CD1c-positive myeloid dendritic cell (primary cell): ENCODE data around the gene LRRFIP1.
"Not testable (repeated sequence)": the region's sequence is repeated elsewhere in the genome, so short reads cannot be mapped to it uniquely, and the experiment has no call there.

Source experiments
- DNase-seq: peaks from one replicate; pipeline ENCODE4 v3.0.0-alpha.2; 2016; ENCODE audit errors: extremely low spot score

Gene LRRFIP1

DNA sequence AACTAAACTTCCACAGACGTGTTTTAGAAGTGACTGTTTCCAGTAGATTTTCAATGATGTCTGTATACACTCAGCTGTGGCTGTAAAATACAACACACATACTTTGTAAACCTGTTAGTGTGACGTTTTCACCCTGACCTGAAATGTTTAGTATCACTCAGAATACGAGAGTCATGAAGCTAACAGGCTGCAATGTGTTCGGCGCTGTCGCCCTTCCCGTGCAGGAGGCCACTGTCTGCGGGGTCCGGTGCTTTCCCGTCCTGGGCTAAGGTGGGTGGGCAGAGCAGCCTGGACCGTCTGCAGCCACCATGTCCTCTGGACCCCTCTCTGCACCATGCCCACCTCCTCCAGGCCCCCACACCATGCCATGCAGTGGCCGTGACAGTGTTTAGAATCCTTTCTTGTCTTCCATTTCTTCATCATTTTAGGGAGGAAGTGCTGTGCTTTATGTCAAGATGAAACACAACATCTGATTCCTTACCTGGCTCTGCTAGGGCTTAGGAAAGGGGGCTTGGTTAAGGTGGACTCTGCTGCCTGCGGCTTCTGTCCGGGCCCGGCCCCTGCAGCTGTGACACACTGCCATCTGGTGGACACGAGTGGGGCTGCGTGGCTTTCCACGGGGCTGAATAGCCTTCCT lies 117.3 kb downstream of the LRRFIP1 start:
- peak; percentile 84 for DNase-seq

DNA sequence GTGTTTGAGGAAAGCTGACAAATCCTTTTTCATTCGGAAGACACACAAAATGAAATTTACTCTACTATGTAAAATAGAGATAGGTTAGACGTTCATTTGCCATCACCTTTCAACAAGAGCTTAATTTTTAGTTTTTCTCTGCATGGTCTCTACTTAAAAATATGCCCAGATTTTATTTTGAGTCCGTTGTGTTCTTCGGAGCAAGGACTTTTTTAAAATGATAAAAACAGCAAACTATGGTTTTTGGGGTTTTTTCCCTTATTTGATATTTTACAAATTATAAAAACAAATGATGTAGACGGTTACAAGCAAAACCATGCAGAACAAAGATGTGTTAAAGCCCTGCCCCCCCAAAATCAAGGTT lies 117.8 kb downstream of the LRRFIP1 start:
- DNase-seq = no peak

DNA sequence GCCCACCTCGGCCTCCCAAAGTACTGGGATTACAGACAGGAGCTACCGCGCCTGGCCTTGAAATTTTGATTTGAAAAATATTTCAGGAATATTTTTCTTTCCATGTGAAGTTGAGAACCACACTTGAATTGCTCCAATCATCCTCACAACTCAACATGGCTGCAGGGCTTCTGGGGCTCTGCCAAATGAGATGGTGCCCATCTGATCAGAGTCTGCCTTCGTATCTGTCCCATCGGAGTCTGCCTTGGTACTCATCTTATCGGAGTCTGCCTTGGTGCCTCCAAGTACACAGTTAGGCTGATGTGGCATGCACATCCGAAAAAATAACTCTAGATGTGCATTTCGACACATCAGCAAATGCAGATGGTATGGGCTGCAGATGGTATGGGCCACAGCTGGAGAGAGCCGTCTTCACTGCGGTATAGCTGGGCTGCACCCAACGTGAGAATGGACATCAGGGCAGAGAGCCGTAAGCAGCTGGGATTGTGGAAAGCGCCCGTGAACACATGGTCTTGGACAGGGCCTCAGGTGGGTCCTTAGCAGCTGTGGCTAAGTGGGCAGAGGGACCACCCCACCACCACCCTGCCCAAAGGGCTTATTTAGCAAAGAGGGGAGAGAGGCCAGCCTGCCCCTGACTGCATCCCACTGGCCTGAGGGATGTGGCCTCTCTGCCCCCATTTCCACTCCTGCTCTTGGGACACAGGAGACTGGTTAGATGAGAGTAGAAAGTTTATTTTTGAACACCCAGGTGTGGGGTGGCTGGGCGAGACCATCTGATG lies 119.1 kb downstream of the LRRFIP1 start:
- no peak for DNase-seq

- DNase-seq = no peak
Observed at GRCh38 chr2:237747189-237747588, 119.8 kb downstream of the LRRFIP1 start.

GRCh38 chr2:237749002-237749401 lies 121.6 kb downstream of the LRRFIP1 start:
- no peak for DNase-seq

GRCh38 chr2:237749961-237750360 lies 122.6 kb downstream of the LRRFIP1 start:
- DNase-seq = no peak

DNA sequence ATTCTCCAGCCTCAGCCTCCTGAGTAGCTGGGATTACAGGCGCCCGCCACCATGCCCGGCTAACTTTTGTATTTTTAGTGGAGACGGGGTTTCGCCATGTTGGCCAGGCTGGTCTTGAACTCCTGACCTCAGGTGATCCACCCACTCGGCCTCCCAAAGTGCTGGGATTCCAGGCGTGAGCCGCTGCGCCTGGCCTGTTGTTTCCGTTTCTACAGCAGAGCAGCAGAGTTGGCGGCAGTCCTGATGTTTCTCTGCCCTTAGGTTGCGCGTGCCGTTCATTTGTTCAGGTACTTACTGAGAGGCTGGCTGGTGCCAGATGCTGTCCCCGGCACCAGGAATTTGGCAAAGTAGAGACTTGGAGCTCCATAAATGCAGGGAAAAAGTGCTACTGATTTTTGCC lies 123.1 kb downstream of the LRRFIP1 start:
- not testable (repeated sequence) for DNase-seq

GRCh38 chr2:237752761-237753165 lies 125.4 kb downstream of the LRRFIP1 start:
- peak; percentile 65 for DNase-seq

DNA sequence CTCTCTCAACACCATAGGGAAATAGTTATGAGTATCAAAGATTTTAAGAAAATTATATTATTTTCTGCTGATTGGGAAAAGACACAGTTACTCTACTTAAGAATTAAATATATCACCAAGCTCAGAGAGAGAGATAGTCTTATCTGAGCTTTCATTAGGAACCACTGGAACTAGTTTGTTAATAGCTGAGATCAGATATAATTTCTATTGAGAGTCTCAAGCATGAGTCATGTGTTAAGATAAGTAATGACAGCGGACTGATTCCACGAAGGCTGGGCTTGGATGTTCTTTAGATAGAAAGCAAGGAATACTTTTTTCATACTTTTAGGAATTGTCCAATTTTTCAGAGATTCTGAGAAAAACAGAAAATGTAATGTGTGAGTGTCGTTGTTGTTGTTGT lies 126.8 kb downstream of the LRRFIP1 start:
- DNase-seq = no peak

GRCh38 chr2:237754626-237755248 lies 127.3 kb downstream of the LRRFIP1 start:
- DNase-seq = no peak

DNA sequence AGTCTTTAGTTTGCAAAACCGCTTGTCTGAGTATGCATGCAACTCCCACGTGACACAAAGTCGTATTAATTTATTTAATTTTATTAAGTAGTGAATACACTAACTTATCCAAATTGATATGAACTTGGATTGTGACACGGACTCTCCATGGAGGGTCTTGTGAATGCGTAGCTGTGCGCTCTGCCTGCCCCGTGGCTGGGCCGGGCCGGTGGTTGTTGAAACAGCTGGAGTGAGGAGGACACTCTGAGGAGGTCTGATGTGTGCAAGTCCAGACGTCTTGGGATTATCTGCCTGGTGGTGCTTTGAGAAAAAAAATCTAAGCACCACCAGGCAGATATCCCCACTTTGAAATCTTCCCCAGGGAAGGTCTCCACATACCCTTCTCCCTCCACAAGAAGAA lies 130.2 kb downstream of the LRRFIP1 start:
- DNase-seq = no peak

DNA sequence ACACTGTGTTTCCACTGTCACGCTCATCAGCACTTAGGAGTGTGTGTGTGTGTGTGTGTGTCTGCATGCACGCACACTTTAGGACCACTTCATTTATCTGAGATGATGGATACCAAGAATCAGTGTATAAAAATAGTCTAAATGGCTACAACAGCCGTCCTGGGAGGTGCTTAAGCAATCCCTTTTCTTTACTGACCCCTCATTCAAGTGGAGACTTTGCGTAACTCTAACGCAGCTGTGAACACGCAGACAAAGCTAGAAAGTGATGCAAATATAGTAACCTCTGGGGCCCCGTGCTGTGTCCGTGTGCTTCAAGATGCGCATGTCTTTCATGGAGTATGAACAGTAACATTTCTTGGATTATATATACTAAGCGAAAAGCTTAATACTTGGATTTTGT lies 130.8 kb downstream of the LRRFIP1 start:
- DNase-seq = no peak

- DNase-seq = no peak
Observed at GRCh38 chr2:237759176-237759575, 131.8 kb downstream of the LRRFIP1 start.

DNA sequence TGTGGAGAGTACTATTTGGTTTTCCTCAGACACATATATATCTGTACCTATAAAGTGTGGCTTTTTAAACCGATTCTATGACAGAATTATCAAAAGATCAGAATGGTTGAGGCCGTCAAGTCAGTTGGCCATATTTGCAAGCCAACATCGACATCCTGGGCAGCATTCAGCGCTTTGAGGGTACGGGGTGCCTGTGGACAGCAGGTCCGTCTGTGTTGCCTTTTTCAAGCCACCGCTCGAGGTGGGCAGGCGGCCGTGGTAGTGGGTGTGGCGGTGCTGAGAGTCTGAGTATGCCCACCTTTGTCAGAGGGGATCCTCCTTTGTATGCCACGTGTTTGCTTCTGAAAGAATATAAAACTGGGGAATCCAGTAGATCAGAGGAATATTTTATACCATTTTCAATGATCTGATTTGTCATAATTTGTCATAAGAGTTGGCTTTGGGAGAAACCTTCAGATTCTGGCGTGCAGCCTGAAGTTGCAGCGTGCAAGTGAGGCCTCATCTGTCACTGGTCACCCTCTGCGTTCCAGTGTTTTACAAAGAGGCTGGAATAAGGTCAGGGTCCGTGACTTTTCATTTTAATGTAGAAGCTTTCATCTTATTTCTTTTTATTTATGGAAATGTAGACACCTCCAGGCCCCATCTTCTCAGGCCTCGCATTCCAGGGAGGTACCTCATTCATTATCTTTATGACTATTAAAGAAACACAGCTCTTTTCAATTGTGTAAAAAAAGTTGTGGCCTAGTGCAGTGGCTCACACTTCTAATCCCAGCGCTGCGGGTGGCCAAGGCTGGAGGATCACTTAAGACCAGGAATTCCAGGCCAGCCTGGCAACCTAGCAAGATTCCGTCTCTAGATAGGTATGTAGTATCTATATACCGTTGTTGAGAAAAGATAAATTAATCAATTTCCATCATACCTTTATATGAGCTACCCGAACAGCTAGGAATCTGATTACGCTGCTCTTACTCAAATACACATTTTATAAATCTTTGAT lies 133.4 kb downstream of the LRRFIP1 start:
- no peak for DNase-seq

DNA sequence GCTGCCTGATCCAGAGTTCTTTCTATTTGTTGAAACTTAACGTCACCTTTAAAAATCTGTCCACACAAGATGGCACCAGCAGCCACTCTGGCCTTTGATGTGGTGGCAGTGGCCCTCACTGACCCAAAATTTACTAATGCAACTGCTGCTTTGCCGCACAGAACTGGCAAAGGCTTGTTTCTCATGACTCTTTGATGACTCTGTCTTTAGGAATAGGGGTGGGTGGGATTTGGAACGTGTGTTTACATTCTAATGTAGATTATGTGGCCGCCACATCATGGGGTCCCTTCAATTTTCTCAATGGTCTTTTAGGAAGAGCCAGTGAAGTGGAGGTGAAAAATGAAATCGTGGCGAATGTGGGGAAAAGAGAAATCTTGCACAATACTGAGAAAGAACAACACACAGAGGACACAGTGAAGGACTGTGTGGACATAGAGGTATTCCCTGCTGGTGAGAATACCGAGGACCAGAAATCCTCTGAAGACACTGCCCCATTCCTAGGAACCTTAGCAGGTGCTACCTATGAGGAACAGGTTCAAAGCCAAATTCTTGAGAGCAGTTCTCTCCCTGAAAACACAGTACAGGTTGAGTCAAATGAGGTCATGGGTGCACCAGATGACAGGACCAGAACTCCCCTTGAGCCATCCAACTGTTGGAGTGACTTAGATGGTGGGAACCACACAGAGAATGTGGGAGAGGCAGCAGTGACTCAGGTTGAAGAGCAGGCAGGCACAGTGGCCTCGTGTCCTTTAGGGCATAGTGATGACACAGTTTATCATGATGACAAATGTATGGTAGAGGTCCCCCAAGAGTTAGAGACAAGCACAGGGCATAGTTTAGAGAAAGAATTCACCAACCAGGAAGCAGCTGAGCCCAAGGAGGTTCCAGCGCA lies 135.2 kb downstream of the LRRFIP1 start:
- not testable (repeated sequence) for DNase-seq

- DNase-seq = no peak
Observed at GRCh38 chr2:237763812-237764211, 136.4 kb downstream of the LRRFIP1 start.

DNA sequence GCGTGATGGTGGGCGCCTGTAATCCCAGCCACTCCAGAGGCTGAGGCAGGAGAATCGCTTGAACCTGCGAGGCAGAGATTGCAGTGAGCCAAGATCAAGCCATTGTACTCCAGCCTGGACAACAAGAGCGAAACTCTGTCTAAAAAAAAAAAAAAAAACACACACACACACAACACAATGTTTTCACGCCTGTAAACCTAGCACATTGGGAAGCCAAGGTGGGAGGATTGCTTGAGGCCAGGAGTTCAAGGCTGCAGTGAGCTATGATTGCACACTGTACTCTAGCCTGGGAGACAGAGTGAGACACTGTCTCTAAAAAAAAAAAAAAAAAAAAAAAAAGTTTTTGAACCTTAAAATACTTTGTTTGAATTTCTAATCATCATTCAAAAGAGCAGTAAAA lies 137.7 kb downstream of the LRRFIP1 start:
- not testable (repeated sequence) for DNase-seq

GRCh38 chr2:237765875-237766274 lies 138.5 kb downstream of the LRRFIP1 start:
- DNase-seq = no peak

GRCh38 chr2:237766340-237766739 lies 139.0 kb downstream of the LRRFIP1 start:
- no peak for DNase-seq

GRCh38 chr2:237772513-237772912 lies 145.1 kb downstream of the LRRFIP1 start:
- no peak for DNase-seq

DNA sequence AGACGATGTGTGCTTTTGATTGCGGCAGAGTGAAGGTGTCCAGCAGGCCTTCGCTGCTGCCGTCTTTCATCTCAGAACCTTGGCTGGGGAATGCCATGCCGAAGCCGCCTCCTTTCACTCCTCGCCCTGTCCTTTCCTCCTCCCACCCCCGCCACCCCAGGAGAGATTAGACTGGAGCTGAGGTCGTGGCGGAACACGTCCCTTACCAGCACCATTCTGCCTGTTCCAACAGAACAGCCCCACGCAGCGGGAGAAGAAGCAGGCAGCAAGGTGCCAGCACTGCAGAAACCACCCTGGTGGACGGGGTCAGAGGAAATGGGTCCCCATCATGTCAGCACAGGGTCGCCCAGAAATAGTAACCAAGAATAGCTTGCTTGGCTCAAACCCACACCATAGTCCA lies 146.4 kb downstream of the LRRFIP1 start:
- DNase-seq = no peak
